ENCODE measurements around the gene GALNT16.

DNA sequence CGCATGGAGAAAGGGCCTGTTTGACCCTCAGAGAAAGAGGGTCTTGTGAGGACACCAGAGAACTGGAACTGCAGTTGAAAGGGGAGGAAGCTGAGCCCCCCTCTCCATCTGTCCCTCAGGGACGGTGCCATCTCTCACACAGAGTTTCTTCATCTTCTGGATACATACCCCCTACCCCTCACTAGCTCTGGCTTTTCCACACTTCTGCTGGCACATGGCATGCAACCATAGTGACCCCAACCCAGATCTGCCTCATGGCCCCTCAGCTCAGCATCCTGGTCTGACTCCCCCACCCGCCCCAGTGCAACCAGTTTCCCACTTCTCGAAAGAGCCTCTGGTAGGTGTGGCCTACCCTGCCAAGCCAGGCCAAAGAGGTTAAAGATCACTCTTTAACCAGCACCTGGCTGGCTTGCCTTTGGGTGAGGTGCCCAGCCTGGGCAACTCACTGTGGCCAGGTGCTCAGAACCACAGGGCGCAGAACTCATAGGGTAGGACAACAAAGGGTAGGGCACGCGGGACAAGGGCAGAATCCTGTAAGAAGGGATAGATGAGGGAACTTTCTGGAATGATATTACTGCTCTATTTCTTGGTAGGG, 25.8 kb downstream of the GALNT16 start:
- TF ChIP-seq, protein P1, sequence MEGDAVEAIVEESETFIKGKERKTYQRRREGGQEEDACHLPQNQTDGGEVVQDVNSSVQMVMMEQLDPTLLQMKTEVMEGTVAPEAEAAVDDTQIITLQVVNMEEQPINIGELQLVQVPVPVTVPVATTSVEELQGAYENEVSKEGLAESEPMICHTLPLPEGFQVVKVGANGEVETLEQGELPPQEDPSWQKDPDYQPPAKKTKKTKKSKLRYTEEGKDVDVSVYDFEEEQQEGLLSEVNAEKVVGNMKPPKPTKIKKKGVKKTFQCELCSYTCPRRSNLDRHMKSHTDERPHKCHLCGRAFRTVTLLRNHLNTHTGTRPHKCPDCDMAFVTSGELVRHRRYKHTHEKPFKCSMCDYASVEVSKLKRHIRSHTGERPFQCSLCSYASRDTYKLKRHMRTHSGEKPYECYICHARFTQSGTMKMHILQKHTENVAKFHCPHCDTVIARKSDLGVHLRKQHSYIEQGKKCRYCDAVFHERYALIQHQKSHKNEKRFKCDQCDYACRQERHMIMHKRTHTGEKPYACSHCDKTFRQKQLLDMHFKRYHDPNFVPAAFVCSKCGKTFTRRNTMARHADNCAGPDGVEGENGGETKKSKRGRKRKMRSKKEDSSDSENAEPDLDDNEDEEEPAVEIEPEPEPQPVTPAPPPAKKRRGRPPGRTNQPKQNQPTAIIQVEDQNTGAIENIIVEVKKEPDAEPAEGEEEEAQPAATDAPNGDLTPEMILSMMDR (conservative IDR thresholded peaks at IDR 0.05; ENCODE audit: low read length): no peak
- no peak for TF ChIP-seq EZH2phosphoT487 (IDR thresholded peaks at IDR 0.05; ENCODE audit: borderline replicate concordance)

Data from Loucy (cell line).